K562 (cell line): Measurements from ENCODE around the gene LONP1. TPM values are rescaled to one million over a fixed set of nuclear protein-coding genes. Genes with fewer than 3 reads are reported as not detected.

ENCODE experiments used
- ATF1 ChIP-seq, 2 experiments: fragments of 450-650 bp in 1 of 2; IDR thresholded peaks; 2 replicates each; pipeline ENCODE4 v1.6.1; 2016; ENCODE audit warnings: missing compliant biosample characterization in 1 of 2, missing genetic modification characterization in 1 of 2
- ATF7 ChIP-seq: fragments of 450-650 bp; IDR thresholded peaks from 2 replicates; pipeline ENCODE4 v1.7.1; 2014; ENCODE audit warnings: mild to moderate bottlenecking, moderate library complexity
- CREM ChIP-seq: IDR thresholded peaks from 2 replicates; pipeline ENCODE4 v1.6.1; 2014; ENCODE audit warnings: antibody characterized with exemption, low read depth
- E2F3 ChIP-seq: fragments of 250-450 bp; sonication (Bioruptor Pico); IDR thresholded peaks from 2 replicates; pipeline ENCODE4 v1.4.0; 2020; ENCODE audit warnings: mild to moderate bottlenecking
- HDAC8 ChIP-seq: fragments of 450-650 bp; IDR thresholded peaks from 2 replicates; pipeline ENCODE4 v1.6.1; 2016; ENCODE audit warnings: mild to moderate bottlenecking, missing genetic modification characterization, moderate library complexity, missing compliant biosample characterization
- JUNB ChIP-seq: fragments of 450-650 bp; formaldehyde crosslinking; conservative IDR thresholded peaks from 2 replicates; pipeline ENCODE4 v1.4.0; 2020; ENCODE audit warnings: mild to moderate bottlenecking
- KDM1A ChIP-seq, 2 experiments: fragments of 450-650 bp; IDR thresholded peaks; 2 replicates each; pipeline ENCODE4 v1.6.1; 2016; ENCODE audit warnings: mild to moderate bottlenecking in 2 of 2
- NONO ChIP-seq, 2 experiments: fragments of 200-400 bp in 1 of 2; fragments of 450-650 bp in 1 of 2; formaldehyde crosslinking in 1 of 2; IDR thresholded peaks; 2 replicates each; pipeline ENCODE4 v1.6.1; 2017; ENCODE audit warnings: low read depth in 2 of 2, mild to moderate bottlenecking in 2 of 2, moderate library complexity in 2 of 2, low read length in 1 of 2
- POLR3G ChIP-seq: IDR thresholded peaks from 2 replicates; pipeline ENCODE4 v1.6.1; 2011; ENCODE audit not compliant: insufficient read length, insufficient replicate concordance; ENCODE audit errors: extremely low read depth
- STAT6 ChIP-seq: sonication (generic); formaldehyde crosslinking; IDR thresholded peaks from 2 replicates; pipeline ENCODE4 v1.8.1; 2023; ENCODE audit warnings: mild to moderate bottlenecking, missing genetic modification reagents
- TEAD1 ChIP-seq, 2 experiments: fragments of 450-650 bp in 1 of 2; sonication (generic) in 1 of 2; formaldehyde crosslinking; IDR thresholded peaks; 2 replicates each; pipeline versions ENCODE4 v1.4.0 to v1.8.0; 2020 to 2022; ENCODE audit warnings: mild to moderate bottlenecking in 2 of 2, missing genetic modification reagents in 1 of 2
- TFE3 ChIP-seq: fragments of 450-650 bp; formaldehyde crosslinking; IDR thresholded peaks from 2 replicates; pipeline ENCODE4 v1.4.0; 2020; ENCODE audit warnings: mild to moderate bottlenecking, mixed read lengths
- ZFP91 ChIP-seq: sonication (generic); formaldehyde crosslinking; IDR thresholded peaks from 2 replicates; pipeline ENCODE4 v1.8.0; 2022; ENCODE audit warnings: mild to moderate bottlenecking, missing genetic modification reagents
- ZNF212 ChIP-seq: fragments of 450-650 bp; formaldehyde crosslinking; IDR thresholded peaks from 2 replicates; pipeline ENCODE4 v1.4.0; 2020; ENCODE audit warnings: mild to moderate bottlenecking
- ZNF507 ChIP-seq: conservative IDR thresholded peaks from 2 replicates; pipeline ENCODE4 v1.6.1; 2017; ENCODE audit warnings: missing genetic modification characterization, missing compliant biosample characterization
- polyA plus RNA-seq, 8 experiments: library from polyadenylated mRNA; depleted of rRNA in 4 of 8; stranded (reverse) in 5 of 8; unstranded in 3 of 8; fragments of >200 nt; fragmentation: Nextera tagmentation in 2 of 8; fragmentation: Illumina TruSeq in 1 of 8; extraction: Ambion mirVana in 2 of 8; extraction: Trizol in 1 of 8; gene quantifications; 2 replicates each; pipeline versions ENCODE4 v1.2.1 to v1.2.3, GENCODE V29; 2011 to 2014; ENCODE audit warnings: inconsistent platforms in 1 of 8, missing spikeins in 1 of 8
- total RNA-seq, 7 experiments: library from RNA; depleted of rRNA in 6 of 7; stranded (reverse); fragments of >200 nt in 6 of 7; fragmentation: Illumina TruSeq in 2 of 7; extraction: Trizol in 2 of 7; gene quantifications; 2 replicates each; pipeline versions ENCODE4 v1.2.1 to v1.2.3, GENCODE V29; 2011 to 2021; ENCODE audit warnings: low replicate concordance in 1 of 7
- TF ChIP-seq, protein P1 (sequence below): fragments of 250-450 bp; sonication (Bioruptor Pico); IDR thresholded peaks from 2 replicates; pipeline ENCODE4 v1.8.0; 2022; ENCODE audit warnings: moderate library complexity, mild to moderate bottlenecking, inconsistent platforms
- TF ChIP-seq, protein P2 (sequence below): fragments of 450-650 bp; IDR thresholded peaks from 2 replicates; pipeline ENCODE4 v1.6.1; 2016; ENCODE audit warnings: low read depth, mild to moderate bottlenecking, moderate library complexity
- TF ChIP-seq, protein P3 (sequence below): fragments of 450-650 bp; formaldehyde crosslinking; IDR thresholded peaks from 2 replicates; pipeline ENCODE4 v1.4.0; 2020; ENCODE audit warnings: mild to moderate bottlenecking, moderate library complexity

Gene LONP1
- total and polyA plus RNA-seq, 9 of the 15 experiments (the other 6 are each of a cell fraction or from before 2014, with no cell fraction given): 1.1 to 238 (median 84.5) TPM

DNA sequence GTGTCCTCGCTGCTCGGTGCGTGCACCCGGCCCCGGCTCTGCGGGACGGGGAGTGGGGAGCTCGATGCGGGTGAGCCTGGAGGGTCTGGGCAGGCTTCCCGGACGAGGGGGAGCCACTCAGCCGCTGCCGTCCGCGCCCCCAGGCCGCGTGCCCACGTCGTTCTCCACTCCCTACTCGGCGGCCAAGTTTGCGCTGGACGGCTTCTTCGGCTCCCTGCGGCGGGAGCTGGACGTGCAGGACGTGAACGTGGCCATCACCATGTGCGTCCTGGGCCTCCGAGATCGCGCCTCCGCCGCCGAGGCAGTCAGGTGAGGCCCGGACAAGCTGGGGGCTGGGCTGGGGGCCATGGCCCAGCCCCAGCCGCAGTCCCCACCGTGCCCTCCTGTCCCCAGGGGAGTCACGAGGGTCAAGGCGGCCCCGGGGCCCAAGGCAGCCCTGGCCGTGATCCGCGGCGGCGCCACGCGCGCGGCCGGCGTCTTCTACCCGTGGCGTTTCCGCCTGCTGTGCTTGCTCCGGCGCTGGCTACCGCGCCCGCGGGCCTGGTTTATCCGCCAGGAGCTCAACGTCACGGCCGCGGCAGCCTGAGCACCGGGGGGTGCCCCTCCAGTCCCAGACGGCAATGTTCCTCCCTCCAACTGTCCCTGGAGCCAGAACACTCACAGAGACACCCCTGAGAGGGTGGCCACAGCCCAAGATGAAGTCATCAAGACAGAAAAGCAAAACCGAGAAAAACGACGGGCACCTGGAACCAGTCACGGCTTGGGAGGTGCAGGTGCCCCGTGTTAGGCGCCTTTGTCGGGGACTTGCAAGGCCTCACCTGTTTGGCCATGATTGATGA is 32.4 kb downstream of the LONP1 start (continued):
- peak; percentile 66; the same call in 1 of the 2 replicates for TF ChIP-seq ZFP91 (CRISPR knock-in tag)
- no peak for TF ChIP-seq ZNF507 (tag)
- TF ChIP-seq TFE3 (CRISPR knock-in tag): no peak
- TF ChIP-seq TEAD1 (CRISPR knock-in tag; IDR thresholded peaks at IDR 0.05): 0 out of 4 replicates have a peak, but pooled peaks of 1 of the 2 experiments have one; percentile 4
- no peak for TF ChIP-seq JUNB (CRISPR knock-in tag)
- TF ChIP-seq ZNF212 (CRISPR knock-in tag): no peak
- TF ChIP-seq, protein P1, sequence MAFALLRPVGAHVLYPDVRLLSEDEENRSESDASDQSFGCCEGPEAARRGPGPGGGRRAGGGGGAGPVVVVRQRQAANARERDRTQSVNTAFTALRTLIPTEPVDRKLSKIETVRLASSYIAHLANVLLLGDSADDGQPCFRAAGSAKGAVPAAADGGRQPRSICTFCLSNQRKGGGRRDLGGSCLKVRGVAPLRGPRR: no peak
- TF ChIP-seq, protein P2, sequence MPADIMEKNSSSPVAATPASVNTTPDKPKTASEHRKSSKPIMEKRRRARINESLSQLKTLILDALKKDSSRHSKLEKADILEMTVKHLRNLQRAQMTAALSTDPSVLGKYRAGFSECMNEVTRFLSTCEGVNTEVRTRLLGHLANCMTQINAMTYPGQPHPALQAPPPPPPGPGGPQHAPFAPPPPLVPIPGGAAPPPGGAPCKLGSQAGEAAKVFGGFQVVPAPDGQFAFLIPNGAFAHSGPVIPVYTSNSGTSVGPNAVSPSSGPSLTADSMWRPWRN: no peak
- TF ChIP-seq ATF1 (CRISPR knock-in tag; IDR thresholded peaks at IDR 0.05): no peak
- peak; percentile 81 for TF ChIP-seq ATF1 (tag; IDR thresholded peaks at IDR 0.05)
- TF ChIP-seq E2F3: no peak
- 0 out of 2 replicates have a peak, but pooled peaks have one; percentile 2 for TF ChIP-seq ATF7
- 0 out of 4 replicates have a peak, but pooled peaks of 1 of the 2 experiments have one; percentile 26 for TF ChIP-seq KDM1A (IDR thresholded peaks at IDR 0.05)
- TF ChIP-seq STAT6 (CRISPR knock-in tag): 0 out of 2 replicates have a peak, but pooled peaks have one; percentile 57
- TF ChIP-seq NONO (IDR thresholded peaks at IDR 0.05; ENCODE audit: low read depth in 2 of 2, low read length in 1 of 2): no peak
- TF ChIP-seq HDAC8 (tag): no peak
- TF ChIP-seq CREM: no peak
- TF ChIP-seq, protein P3, sequence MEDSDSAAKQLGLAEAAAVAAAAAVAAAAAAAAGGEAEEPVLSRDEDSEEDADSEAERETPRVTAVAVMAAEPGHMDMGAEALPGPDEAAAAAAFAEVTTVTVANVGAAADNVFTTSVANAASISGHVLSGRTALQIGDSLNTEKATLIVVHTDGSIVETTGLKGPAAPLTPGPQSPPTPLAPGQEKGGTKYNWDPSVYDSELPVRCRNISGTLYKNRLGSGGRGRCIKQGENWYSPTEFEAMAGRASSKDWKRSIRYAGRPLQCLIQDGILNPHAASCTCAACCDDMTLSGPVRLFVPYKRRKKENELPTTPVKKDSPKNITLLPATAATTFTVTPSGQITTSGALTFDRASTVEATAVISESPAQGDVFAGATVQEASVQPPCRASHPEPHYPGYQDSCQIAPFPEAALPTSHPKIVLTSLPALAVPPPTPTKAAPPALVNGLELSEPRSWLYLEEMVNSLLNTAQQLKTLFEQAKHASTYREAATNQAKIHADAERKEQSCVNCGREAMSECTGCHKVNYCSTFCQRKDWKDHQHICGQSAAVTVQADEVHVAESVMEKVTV: no peak
- TF ChIP-seq POLR3G: no peak
